GM19240 (cell line): Measurements from ENCODE around the gene SLC2A5.
"Not testable (repeated sequence)": the region's sequence is repeated elsewhere in the genome, so short reads cannot be mapped to it uniquely, and the experiment has no call there.

Experiments
- DNase-seq: peaks from one replicate; pipeline ENCODE4 v3.0.0; 2011; ENCODE audit warnings: low spot score; ENCODE audit not compliant: insufficient read length

SLC2A5 gene

GRCh38 chr1:9069326-9070100, at the start of gene SLC2A5:
Gene SLC2A5 (minus strand): TSS chr1:9069635. CDS start chr1:9069536, 99 bp downstream.
- DNase-seq = peak; percentile 86

- DNase-seq = no peak
These were observed 48.8 kb upstream of the SLC2A5 start for GRCh38 chr1:9118186-9118585.

- no peak for DNase-seq
These were observed 46.1 kb upstream of the SLC2A5 start for GRCh38 chr1:9115351-9116205.

GRCh38 chr1:9112961-9113880, 43.8 kb upstream of the SLC2A5 start:
- no peak for DNase-seq

GRCh38 chr1:9111957-9112356, 42.5 kb upstream of the SLC2A5 start:
- DNase-seq = no peak

GRCh38 chr1:9111357-9111691, 41.9 kb upstream of the SLC2A5 start:
- DNase-seq = no peak

- DNase-seq = peak; percentile 80
These were observed 41.4 kb upstream of the SLC2A5 start for GRCh38 chr1:9110669-9111356.

GRCh38 chr1:9108056-9108665, 38.7 kb upstream of the SLC2A5 start:
- DNase-seq = no peak

- DNase-seq = no peak
These were observed 37.7 kb upstream of the SLC2A5 start for GRCh38 chr1:9107136-9107535.

GRCh38 chr1:9106286-9106685, 36.9 kb upstream of the SLC2A5 start:
- DNase-seq = no peak

- no peak for DNase-seq
These were observed 36.0 kb upstream of the SLC2A5 start for GRCh38 chr1:9105336-9105867.

- DNase-seq = peak; percentile 91
These were observed 32.2 kb upstream of the SLC2A5 start for GRCh38 chr1:9101510-9102146.

GRCh38 chr1:9100471-9101043, 31.1 kb upstream of the SLC2A5 start:
- DNase-seq = no peak

GRCh38 chr1:9099555-9099954, 30.1 kb upstream of the SLC2A5 start:
- DNase-seq = no peak

GRCh38 chr1:9097947-9098705, 28.7 kb upstream of the SLC2A5 start:
- no peak for DNase-seq

- DNase-seq = no peak
These were observed 26.4 kb upstream of the SLC2A5 start for GRCh38 chr1:9095818-9096217.

GRCh38 chr1:9093996-9094595, 24.7 kb upstream of the SLC2A5 start:
- DNase-seq = not testable (repeated sequence)

GRCh38 chr1:9093581-9093980, 24.1 kb upstream of the SLC2A5 start:
- DNase-seq = no peak
